GM23248 (cell line): ENCODE measurements around the gene TYRP1. TPM values are rescaled to one million over a fixed set of nuclear protein-coding genes. Genes with fewer than 3 reads are reported as not detected.
A peak's percentile ranks its signal among the peaks of the same experiment; 100 is the strongest.

Experiments
- DNase-seq: peaks from one replicate; pipeline ENCODE4 v3.0.0-alpha.2; 2015
- H2AFZ ChIP-seq: fragments of 200-600 bp; sonication (generic); 2 replicates; pipeline ENCODE4 v1.6.1; 2016; ENCODE audit warnings: antibody characterized with exemption
- H3F3A ChIP-seq: fragments of 200-600 bp; sonication (generic); 2 replicates; pipeline ENCODE4 v1.6.1; 2016; ENCODE audit warnings: mild to moderate bottlenecking, antibody characterized with exemption, mixed run types; ENCODE audit not compliant: insufficient read depth
- H3K27ac ChIP-seq: fragments of 200-600 bp; sonication (generic); 2 replicates; pipeline ENCODE4 v1.5.1; 2016; ENCODE audit warnings: mild to moderate bottlenecking
- H3K27me3 ChIP-seq: fragments of 200-600 bp; sonication (generic); replicated peaks from 2 replicates; pipeline ENCODE4 v1.6.1; 2016; ENCODE audit warnings: mild to moderate bottlenecking; ENCODE audit not compliant: insufficient read depth
- H3K36me3 ChIP-seq: fragments of 200-600 bp; sonication (generic); 2 replicates; pipeline ENCODE4 v1.6.1; 2016; ENCODE audit warnings: low read depth, mild to moderate bottlenecking
- H3K4me1 ChIP-seq: fragments of 200-600 bp; sonication (generic); 2 replicates; pipeline ENCODE4 v1.6.1; 2016; ENCODE audit warnings: mild to moderate bottlenecking; ENCODE audit not compliant: insufficient read depth
- H3K4me2 ChIP-seq: fragments of 200-600 bp; sonication (generic); one replicate; pipeline ENCODE4 v1.6.1; 2016; ENCODE audit warnings: mild to moderate bottlenecking; ENCODE audit not compliant: unreplicated experiment
- H3K4me3 ChIP-seq: fragments of 200-600 bp; sonication (generic); 2 replicates; pipeline ENCODE4 v1.5.1; 2016; ENCODE audit warnings: mild to moderate bottlenecking
- H3K79me2 ChIP-seq: fragments of 200-600 bp; sonication (generic); 2 replicates; pipeline ENCODE4 v1.6.1; 2016; ENCODE audit warnings: mild to moderate bottlenecking; ENCODE audit not compliant: insufficient read depth
- H3K9ac ChIP-seq: fragments of 200-600 bp; sonication (generic); 2 replicates; pipeline ENCODE4 v1.6.1; 2016; ENCODE audit warnings: mild to moderate bottlenecking
- H3K9me2 ChIP-seq: fragments of 200-600 bp; sonication (generic); 2 replicates; pipeline ENCODE4 v1.6.1; 2016; ENCODE audit warnings: mixed run types, mild to moderate bottlenecking, moderate library complexity; ENCODE audit not compliant: insufficient read depth
- H3K9me3 ChIP-seq: fragments of 200-600 bp; sonication (generic); one replicate; pipeline ENCODE4 v1.6.1; 2017; ENCODE audit warnings: low read depth
- H4K20me1 ChIP-seq: fragments of 200-600 bp; sonication (generic); 2 replicates; pipeline ENCODE4 v1.6.0; 2016; ENCODE audit not compliant: insufficient read depth
- EZH2 ChIP-seq: fragments of 200-600 bp; sonication (generic); IDR thresholded peaks from 2 replicates; pipeline ENCODE4 v1.6.1; 2018; ENCODE audit warnings: antibody characterized with exemption, mild to moderate bottlenecking; ENCODE audit not compliant: insufficient read depth, poor library complexity, severe bottlenecking
- EZH2phosphoT487 ChIP-seq: fragments of 200-600 bp; sonication (generic); IDR thresholded peaks from 2 replicates; pipeline ENCODE4 v1.6.1; 2018; ENCODE audit warnings: antibody characterized with exemption, moderate library complexity, mild to moderate bottlenecking, low read depth; ENCODE audit not compliant: insufficient read depth
- WGBS, 2 experiments: methylation state at CpG; one replicate each; pipeline ENCODE4 v1.1.6; 2015 to 2017; ENCODE audit warnings: low lambda C conversion rate in 2 of 2, low coverage in 1 of 2; ENCODE audit errors: missing lambda C conversion rate in 2 of 2; 5-methylcytosine and 5-hydroxymethylcytosine counted together
- in situ Hi-C: fragments of 300-500 bp; cut with MboI; formaldehyde crosslinking; loops from 2 replicates; pipeline ENCODE4 v1.15.0; 2020
- polyA plus RNA-seq: library from polyadenylated mRNA; unstranded; fragments of >200 nt; fragmentation: Nextera tagmentation; extraction: Ambion mirVana; gene quantifications from 2 replicates; pipeline ENCODE4 v1.2.1, GENCODE V29; 2016
- total RNA-seq: library from RNA; depleted of rRNA; stranded (reverse); fragments of >200 nt; shearing (Covaris generic); gene quantifications from 2 replicates; pipeline ENCODE4 v1.2.3, GENCODE V29; 2014

Gene TYRP1
- total and polyA plus RNA-seq, 2 experiments from 2014 or later, result not detected

DNA sequence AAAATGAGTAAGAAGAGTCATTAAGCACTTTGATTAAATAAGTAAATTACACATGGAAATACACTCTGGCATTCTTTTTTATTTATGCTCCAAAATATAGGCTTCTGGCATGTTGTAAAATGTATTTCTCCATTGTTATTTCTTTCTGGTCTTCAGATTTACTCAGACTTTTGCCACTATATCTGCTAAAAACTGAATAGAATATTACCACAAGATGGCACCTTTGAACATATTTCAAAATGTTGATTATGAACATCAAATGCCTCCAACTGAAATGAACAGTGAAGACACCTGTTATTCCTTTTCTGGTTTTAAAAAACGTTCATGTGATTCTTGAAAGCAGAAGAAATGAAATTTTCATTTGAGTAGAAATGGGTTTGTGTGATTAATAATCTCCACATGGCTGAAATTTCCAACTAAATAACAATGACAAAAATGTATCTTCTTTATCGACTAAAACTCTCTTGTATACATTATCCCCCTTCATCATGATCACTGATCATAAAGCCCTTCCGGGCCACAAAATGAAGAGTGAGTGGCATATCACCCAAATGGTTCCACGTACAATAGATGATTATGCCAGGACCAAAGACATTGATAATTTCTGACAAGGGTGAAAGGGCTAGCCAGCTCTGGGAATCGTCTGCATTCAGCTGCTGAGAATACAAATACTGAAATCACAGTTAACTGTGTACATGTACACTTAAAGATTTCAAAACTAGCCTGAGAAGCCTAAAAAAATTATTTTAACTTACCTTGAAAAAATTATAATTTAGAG lies 23.8 kb downstream of the TYRP1 start:
- Histone ChIP-seq H3K9me2 (no peaks in the 10 kb centered on the region), H3K9ac (no peak overlapping the region), H3F3A (peaks cover 3% of the 10 kb centered on the region; the same call in 1 of the 2 replicates), H3K9me3 (no peaks in the 10 kb centered on the region), H3K4me2 (no peak overlapping the region), H3K79me2 (no peaks in the 10 kb centered on the region), H4K20me1 (no peaks in the 10 kb centered on the region), H3K27me3 (no peaks in the 10 kb centered on the region), H2AFZ (no peak overlapping the region), H3K36me3 (no peaks in the 10 kb centered on the region), H3K27ac (no peak overlapping the region), H3K4me1 (0 out of 2 replicates have a peak, but pooled peaks cover 5% of the 10 kb centered on the region), H3K4me3 (no peak overlapping the region)
- in situ Hi-C loops, result no loop called here
- peak; percentile 8 for DNase-seq
- TF ChIP-seq EZH2, result no peak
- no peak for TF ChIP-seq EZH2phosphoT487
- WGBS, 2 experiments, result 47 to 50% methylated on average over 5 of the region's 5 CpGs

DNA sequence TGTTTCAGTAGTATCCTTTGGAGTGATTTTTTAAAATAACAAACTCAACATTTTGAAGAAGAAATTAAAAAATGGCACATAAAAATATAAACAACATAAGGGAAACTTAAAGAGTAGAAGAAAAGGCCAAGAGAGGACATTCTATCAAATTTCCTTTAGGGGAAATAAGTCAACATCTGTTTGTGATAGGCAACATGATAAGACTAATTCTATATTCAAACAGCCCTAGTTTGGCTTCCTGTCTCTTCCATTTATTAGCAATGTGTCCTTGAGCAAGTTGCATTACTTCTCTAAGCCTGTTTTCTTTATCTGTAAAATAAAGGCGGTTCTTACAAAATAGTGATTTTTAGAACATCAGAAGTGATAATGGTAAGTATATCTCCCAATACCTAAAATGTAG lies 24.7 kb downstream of the TYRP1 start:
- Histone ChIP-seq H3K4me3 (no peak overlapping the region), H3K9me3 (no peaks in the 10 kb centered on the region), H3K36me3 (no peaks in the 10 kb centered on the region), H3K27ac (no peak overlapping the region), H3F3A (peaks cover 3% of the 10 kb centered on the region; the same call in 1 of the 2 replicates), H4K20me1 (no peaks in the 10 kb centered on the region), H3K9ac (no peak overlapping the region), H3K4me1 (0 out of 2 replicates have a peak, but pooled peaks cover 5% of the 10 kb centered on the region), H3K27me3 (no peaks in the 10 kb centered on the region), H3K79me2 (no peaks in the 10 kb centered on the region), H3K9me2 (no peaks in the 10 kb centered on the region), H3K4me2 (no peak overlapping the region), H2AFZ (no peak overlapping the region)
- TF ChIP-seq EZH2phosphoT487 (no peak), EZH2 (no peak)
- 97 to 100% methylated on average over 1 of the region's 1 CpG for WGBS, 2 experiments
- no peak for DNase-seq
- in situ Hi-C loops, result no loop called here

DNA sequence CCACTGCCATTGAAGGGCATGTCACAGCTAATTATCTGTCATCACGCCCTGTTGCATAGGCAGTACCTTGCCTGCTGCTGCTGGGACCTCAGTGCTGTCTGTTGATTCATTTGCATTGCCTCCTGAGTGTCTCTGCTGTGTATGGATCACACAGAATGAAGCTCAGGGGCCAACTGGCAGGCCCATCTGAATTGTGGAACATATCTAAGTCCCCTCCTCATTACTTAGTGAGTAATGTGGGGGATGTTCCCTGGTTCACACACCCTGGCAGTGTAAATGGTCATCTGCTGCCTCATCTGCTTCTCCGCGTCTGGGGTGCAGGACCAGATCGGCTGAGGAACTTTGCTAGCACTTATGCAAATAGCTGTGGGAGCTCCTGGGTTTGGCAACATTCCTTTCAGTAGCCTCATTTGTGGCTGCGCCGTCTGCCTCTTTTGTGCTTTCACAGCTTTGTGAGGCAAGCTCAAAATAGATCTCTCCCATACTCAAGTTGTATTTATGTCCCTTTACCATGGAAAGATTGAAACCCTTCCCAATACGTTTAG lies 25.4 kb downstream of the TYRP1 start:
- WGBS, 2 experiments, result 54 to 55% methylated on average over 7 of the region's 7 CpGs
- H3K79me2 ChIP-seq, result no peaks in the 10 kb centered on the region
- H3K9me3 ChIP-seq, result no peaks in the 10 kb centered on the region
- H3K9me2 ChIP-seq, result no peaks in the 10 kb centered on the region
- H4K20me1 ChIP-seq, result no peaks in the 10 kb centered on the region
- H3K4me2 ChIP-seq, result peak overlapping the region; percentile 25
- peak overlapping the region; percentile 52 for H2AFZ ChIP-seq
- DNase-seq, result peak; percentile 74
- 0 out of 2 replicates have a peak overlapping the region, but pooled peaks have one; percentile 21 for H3K9ac ChIP-seq
- H3K27me3 ChIP-seq, result no peaks in the 10 kb centered on the region
- H3K4me1 ChIP-seq, result 0 out of 2 replicates have a peak, but pooled peaks cover 5% of the 10 kb centered on the region
- no peak overlapping the region for H3K27ac ChIP-seq
- peaks cover 3% of the 10 kb centered on the region; the same call in 1 of the 2 replicates for H3F3A ChIP-seq
- in situ Hi-C loops, result no loop called here
- H3K36me3 ChIP-seq, result no peaks in the 10 kb centered on the region
- H3K4me3 ChIP-seq, result no peak overlapping the region
- no peak for TF ChIP-seq EZH2phosphoT487
- no peak for TF ChIP-seq EZH2

DNA sequence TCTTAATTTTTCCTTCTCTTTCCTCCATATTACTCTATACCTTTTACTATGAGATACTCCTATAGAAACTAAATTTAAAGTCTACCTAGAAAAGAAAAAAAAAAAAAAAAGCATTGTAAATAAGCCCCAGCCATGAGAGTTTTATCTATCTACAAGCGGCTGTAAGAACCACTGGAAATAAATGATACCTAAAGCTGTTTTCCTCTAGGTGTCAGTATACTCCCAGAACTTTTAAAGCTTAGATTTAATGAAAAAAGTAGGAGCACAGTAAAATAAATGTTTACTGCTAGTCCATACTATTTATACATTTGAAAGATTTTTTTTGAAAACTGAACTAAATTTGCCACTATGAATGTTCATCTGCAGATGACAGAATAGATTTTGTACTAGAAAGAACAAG lies 26.2 kb downstream of the TYRP1 start:
- TF ChIP-seq EZH2phosphoT487 (no peak), EZH2 (no peak)
- DNase-seq, result peak; percentile 68
- H3K9me2 ChIP-seq, result no peaks in the 10 kb centered on the region
- no peaks in the 10 kb centered on the region for H3K79me2 ChIP-seq
- no peak overlapping the region for H3K4me2 ChIP-seq
- no peaks in the 10 kb centered on the region for H4K20me1 ChIP-seq
- no peak overlapping the region for H3K27ac ChIP-seq
- no peak overlapping the region for H3K9ac ChIP-seq
- peaks cover 3% of the 10 kb centered on the region; the same call in 1 of the 2 replicates for H3F3A ChIP-seq
- WGBS, 2 experiments, result 9 to 18% methylated on average over 1 of the region's 1 CpG
- H3K9me3 ChIP-seq, result no peaks in the 10 kb centered on the region
- H2AFZ ChIP-seq, result 0 out of 2 replicates have a peak overlapping the region, but pooled peaks have one; percentile 52
- 0 out of 2 replicates have a peak, but pooled peaks cover 5% of the 10 kb centered on the region for H3K4me1 ChIP-seq
- in situ Hi-C loops, result no loop called here
- H3K36me3 ChIP-seq, result no peaks in the 10 kb centered on the region
- no peaks in the 10 kb centered on the region for H3K27me3 ChIP-seq
- no peak overlapping the region for H3K4me3 ChIP-seq
